HCT116 (cell line): ENCODE measurements around the gene BTBD9.

ENCODE experiments used
- ATF3 ChIP-seq: IDR thresholded peaks from 2 replicates; pipeline ENCODE4 v1.6.1; 2012
- CTCF ChIP-seq, 3 experiments: fragments of 200-600 bp in 1 of 3; sonication (generic) in 1 of 3; IDR thresholded peaks in 2 of 3; conservative IDR thresholded peaks in 1 of 3; 2 replicates each; pipeline ENCODE4 v1.5.1; 2012 to 2017; ENCODE audit warnings: low read depth in 2 of 3, low read length in 2 of 3, antibody characterized with exemption in 1 of 3, borderline replicate concordance in 1 of 3, control low read depth in 1 of 3, mild to moderate bottlenecking in 1 of 3, mixed read lengths in 1 of 3, mixed run types in 1 of 3, moderate library complexity in 1 of 3; ENCODE audit not compliant: insufficient read depth in 1 of 3
- EZH2 ChIP-seq: fragments of 200-600 bp; sonication (generic); IDR thresholded peaks from 2 replicates; pipeline ENCODE4 v1.6.1; 2017; ENCODE audit warnings: antibody characterized with exemption, mixed run types
- EZH2phosphoT487 ChIP-seq: fragments of 200-600 bp; IDR thresholded peaks from 2 replicates; pipeline ENCODE4 v1.6.1; 2018; ENCODE audit warnings: antibody characterized with exemption, borderline replicate concordance
- FOSL1 ChIP-seq: IDR thresholded peaks from 2 replicates; pipeline ENCODE4 v1.6.1; 2012; ENCODE audit warnings: low read depth
- POLR2A ChIP-seq: IDR thresholded peaks from 2 replicates; pipeline ENCODE4 v1.7.0; 2011; ENCODE audit warnings: borderline replicate concordance; ENCODE audit not compliant: insufficient read depth, insufficient read length; ENCODE audit errors: extremely low read depth
- POLR2AphosphoS5 ChIP-seq: IDR thresholded peaks from 2 replicates; pipeline ENCODE4 v1.6.1; 2011; ENCODE audit warnings: mild to moderate bottlenecking, low read depth, low read length, moderate library complexity

- TF ChIP-seq CTCF (IDR thresholded peaks at IDR 0.05 in 2 of 3, conservative IDR thresholded peaks at IDR 0.05 in 1 of 3; ENCODE audit: borderline replicate concordance in 1 of 3, insufficient read depth in 1 of 3, low read depth in 2 of 3, low read length in 2 of 3) (no peak), FOSL1 (no peak), POLR2A (no peak), POLR2AphosphoS5 (no peak), EZH2 (no peak), ATF3 (no peak), EZH2phosphoT487 (no peak)
Observed at GRCh38 chr6:38350942-38351341, 288.8 kb downstream of the BTBD9 start.
